ENCODE measurements around the gene OPA1. TPM values are rescaled to one million over a fixed set of nuclear protein-coding genes. Genes with fewer than 3 reads are reported as not detected.

Gene OPA1
- total and polyA plus RNA-seq, 2 experiments from 2014 or later: 24.9 to 89.9 TPM

GRCh38 chr3:193728429-193729087 lies 135.6 kb downstream of the OPA1 start (continued):
- TF ChIP-seq ZNF462 (CRISPR knock-in tag; IDR thresholded peaks at IDR 0.05) (no peak), STAT1 (IDR thresholded peaks at IDR 0.05; ENCODE audit: unreplicated experiment) (no peak), ZNF331 (CRISPR knock-in tag; IDR thresholded peaks at IDR 0.05; ENCODE audit: low read depth) (no peak)

- H2AFZ ChIP-seq: no peak overlapping the region
- H3F3A ChIP-seq (replicated peaks; ENCODE audit: low read depth): no peaks in the 10 kb centered on the region
- Mint-ChIP-seq H3K9me3 (no peaks in the 10 kb centered on the region), H3K36me3 (ENCODE audit: low read depth) (no peaks in the 10 kb centered on the region), H3K27me3 (ENCODE audit: insufficient read depth, low read depth, poor library complexity) (peaks cover 17% of the 10 kb centered on the region), H3K27ac (no peak overlapping the region; the same call in 1 of the 2 replicates), H3K4me1 (peaks cover 30% of the 10 kb centered on the region), H3K4me3 (no peak overlapping the region)
- H3K4me3 ChIP-seq: no peak overlapping the region
- H3K4me1 ChIP-seq (ENCODE audit: insufficient read depth): peaks cover 21% of the 10 kb centered on the region
- H3K79me2 ChIP-seq (replicated peaks; ENCODE audit: insufficient read depth): no peaks in the 10 kb centered on the region
- H3K27me3 ChIP-seq (ENCODE audit: insufficient read depth): no peaks in the 10 kb centered on the region
- DNase-seq (ENCODE audit: low spot score): no peak
- no peaks in the 10 kb centered on the region for H3K36me3 ChIP-seq (ENCODE audit: insufficient read depth)
- TF ChIP-seq EZH2phosphoT487 (IDR thresholded peaks at IDR 0.05; ENCODE audit: unreplicated experiment) (no peak), ZNF331 (CRISPR knock-in tag; IDR thresholded peaks at IDR 0.05; ENCODE audit: low read depth) (no peak), EZH2 (IDR thresholded peaks at IDR 0.05; ENCODE audit: low read depth, unreplicated experiment) (no peak), ETS1 (IDR thresholded peaks at IDR 0.05) (no peak), CREB1 (CRISPR knock-in tag; IDR thresholded peaks at IDR 0.05; ENCODE audit: low read depth) (no peak)
- no peak overlapping the region for H3K4me2 ChIP-seq
- no peak overlapping the region for H3K27ac ChIP-seq (ENCODE audit: low read depth)
- no peaks in the 10 kb centered on the region for H3K9me2 ChIP-seq (ENCODE audit: insufficient read depth)
- ATAC-seq: no peak
- no peaks in the 10 kb centered on the region for H4K20me1 ChIP-seq (replicated peaks; ENCODE audit: insufficient read depth)
Observed at GRCh38 chr3:193729088-193729465, 136.1 kb downstream of the OPA1 start.

All from GM23338 (cell line).